ENCODE results near the gene UBE2F. TPM values are rescaled to one million over a fixed set of nuclear protein-coding genes. Genes with fewer than 3 reads are reported as not detected.
"Not testable (repeated sequence)": the region's sequence is repeated elsewhere in the genome, so short reads cannot be mapped to it uniquely, and the experiment has no call there.

UBE2F gene
- total RNA-seq, 1 experiment from 2014 or later = 35.7 TPM

- DNase-seq (ENCODE audit: low spot score) = no peak
These were observed 12.5 kb downstream of the UBE2F start for GRCh38 chr2:237979331-237979730.

DNA sequence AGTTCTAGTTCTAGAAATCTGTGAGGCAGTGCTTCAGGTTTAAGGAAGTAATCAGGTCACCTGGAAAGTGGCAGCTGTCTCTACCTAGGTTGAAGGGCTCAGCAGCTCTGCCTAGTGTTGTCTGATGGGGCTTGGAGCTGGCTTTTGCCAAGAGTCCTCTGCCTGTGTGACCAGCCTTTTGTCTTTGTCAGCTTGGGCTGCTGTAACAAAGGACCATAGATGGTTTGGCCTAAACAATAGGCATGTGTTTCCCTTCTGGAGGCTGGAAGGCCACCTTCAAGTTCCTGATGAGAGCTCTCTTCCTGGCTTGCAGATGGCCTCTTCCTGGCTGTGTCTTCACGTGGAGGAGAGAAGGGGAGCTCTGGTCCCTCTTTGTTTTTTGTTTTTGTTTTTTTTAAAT lies 13.3 kb downstream of the UBE2F start:
- DNase-seq (ENCODE audit: low spot score) = no peak

- no peak for DNase-seq (ENCODE audit: low spot score)
These were observed 13.9 kb downstream of the UBE2F start for GRCh38 chr2:237980751-237981150.

- not testable (repeated sequence) for DNase-seq (ENCODE audit: low spot score)
These were observed 14.8 kb downstream of the UBE2F start for GRCh38 chr2:237981621-237982020.

- DNase-seq (ENCODE audit: low spot score) = no peak
These were observed 15.4 kb downstream of the UBE2F start for GRCh38 chr2:237982039-237982725.

DNA sequence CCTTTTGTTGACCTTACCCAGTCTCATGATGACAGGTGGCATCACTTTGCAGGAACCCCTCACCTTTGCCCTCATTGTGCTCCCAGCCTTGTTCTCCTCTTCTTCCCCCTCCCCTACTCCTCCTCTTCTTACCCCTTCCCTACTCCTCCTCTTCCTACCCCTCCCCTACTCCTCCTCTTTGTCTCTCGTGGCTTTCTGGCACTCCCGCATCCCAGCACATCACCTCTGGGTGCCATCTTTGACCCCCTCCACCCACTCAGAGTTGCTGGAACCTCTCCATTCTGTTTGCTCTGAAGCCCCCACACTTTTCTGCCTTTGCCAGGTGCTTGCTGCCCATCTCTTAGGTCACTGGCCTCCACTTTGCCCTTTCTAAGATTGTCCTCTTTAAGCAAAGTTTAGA lies 17.1 kb downstream of the UBE2F start:
- DNase-seq (ENCODE audit: low spot score) = no peak

- no peak for DNase-seq (ENCODE audit: low spot score)
These were observed 20.5 kb downstream of the UBE2F start for GRCh38 chr2:237987268-237987667.

DNA sequence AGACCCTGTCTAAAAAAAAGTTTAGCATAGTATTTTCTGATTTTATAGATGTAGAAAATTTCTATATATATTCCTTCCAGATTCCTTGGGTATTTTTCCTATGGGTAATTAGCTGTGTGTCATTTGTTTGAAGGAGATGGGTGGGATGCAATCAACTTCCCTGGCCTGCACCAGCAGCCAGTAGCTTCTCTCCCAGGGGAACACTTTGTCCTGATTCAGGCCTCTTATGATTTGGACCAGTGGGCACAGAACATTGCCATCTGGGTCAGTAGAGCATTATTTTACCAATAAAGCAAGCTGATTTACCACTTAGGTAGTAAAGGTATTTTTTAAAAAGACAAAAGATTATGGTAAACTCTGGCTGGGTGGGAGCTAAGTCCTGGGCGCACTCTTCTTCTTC lies 26.9 kb downstream of the UBE2F start:
- DNase-seq (ENCODE audit: low spot score) = no peak

DNA sequence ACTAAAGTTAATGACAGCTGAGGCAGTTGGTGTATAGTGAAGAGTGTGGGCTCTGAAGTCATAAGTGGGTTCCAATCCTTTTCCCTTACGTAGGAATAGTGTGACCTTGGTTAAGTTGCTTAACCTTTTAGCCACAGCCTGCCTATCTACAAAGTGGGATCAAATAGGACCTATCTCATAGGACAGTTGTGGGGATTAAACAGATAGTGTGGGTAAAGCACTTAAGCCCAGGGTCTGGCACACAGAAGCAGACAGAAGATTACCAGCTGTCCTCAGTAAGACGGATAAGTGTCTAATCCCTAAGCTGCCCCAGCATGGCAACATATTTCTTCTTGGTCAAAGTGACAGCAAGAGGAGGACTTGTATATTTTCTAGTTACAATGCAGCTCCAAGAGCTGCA lies 28.2 kb downstream of the UBE2F start:
- DNase-seq (ENCODE audit: low spot score) = no peak

DNA sequence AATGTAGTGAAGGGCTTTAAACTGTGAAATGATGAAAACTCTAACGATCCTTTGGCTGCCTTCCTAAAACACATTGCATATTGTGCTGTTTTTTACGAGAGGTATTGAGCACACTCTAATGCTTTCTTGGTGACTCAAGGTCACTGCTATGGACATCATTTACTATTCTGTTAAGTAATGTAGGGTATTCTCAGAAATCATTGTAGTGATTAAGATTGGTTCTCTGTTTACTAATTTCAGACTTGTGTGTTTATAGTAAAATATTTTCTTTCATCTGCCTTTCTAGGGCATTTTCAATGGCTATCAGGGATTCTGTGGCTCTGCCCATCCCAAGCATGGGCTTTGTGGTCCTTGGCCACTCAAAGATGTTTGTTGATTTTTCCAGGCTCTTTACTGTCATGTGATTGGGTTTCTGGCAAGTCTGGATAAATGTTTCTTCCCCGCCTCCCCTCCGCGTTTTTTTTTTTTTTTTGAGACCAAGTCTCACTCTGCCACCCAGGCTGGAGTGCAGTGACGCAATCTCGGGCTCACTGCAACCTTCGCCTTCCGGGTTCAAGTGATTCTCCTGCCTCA lies 29.3 kb downstream of the UBE2F start:
- DNase-seq (ENCODE audit: low spot score) = no peak

DNA sequence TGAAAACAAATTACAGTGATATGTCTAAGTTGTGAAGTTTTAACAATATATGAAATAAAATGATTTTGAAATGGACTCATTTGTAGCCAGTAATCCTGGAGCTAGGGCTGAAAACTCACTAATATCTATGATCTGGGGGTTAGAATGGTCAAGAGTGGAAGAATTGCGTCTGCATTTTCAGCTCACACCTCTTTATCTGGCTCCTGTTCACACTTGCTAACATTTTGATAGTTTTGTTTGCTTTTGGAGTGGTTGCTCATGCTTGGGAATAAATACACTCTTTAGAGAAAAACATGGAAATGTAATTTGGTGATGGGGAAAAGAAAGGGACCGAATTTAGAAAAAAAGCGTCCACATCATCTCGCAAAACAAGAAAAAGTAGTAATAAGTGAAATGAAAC lies 30.7 kb downstream of the UBE2F start:
- no peak for DNase-seq (ENCODE audit: low spot score)

GRCh38 chr2:237998530-237998929 lies 31.7 kb downstream of the UBE2F start:
- DNase-seq (ENCODE audit: low spot score) = no peak

DNA sequence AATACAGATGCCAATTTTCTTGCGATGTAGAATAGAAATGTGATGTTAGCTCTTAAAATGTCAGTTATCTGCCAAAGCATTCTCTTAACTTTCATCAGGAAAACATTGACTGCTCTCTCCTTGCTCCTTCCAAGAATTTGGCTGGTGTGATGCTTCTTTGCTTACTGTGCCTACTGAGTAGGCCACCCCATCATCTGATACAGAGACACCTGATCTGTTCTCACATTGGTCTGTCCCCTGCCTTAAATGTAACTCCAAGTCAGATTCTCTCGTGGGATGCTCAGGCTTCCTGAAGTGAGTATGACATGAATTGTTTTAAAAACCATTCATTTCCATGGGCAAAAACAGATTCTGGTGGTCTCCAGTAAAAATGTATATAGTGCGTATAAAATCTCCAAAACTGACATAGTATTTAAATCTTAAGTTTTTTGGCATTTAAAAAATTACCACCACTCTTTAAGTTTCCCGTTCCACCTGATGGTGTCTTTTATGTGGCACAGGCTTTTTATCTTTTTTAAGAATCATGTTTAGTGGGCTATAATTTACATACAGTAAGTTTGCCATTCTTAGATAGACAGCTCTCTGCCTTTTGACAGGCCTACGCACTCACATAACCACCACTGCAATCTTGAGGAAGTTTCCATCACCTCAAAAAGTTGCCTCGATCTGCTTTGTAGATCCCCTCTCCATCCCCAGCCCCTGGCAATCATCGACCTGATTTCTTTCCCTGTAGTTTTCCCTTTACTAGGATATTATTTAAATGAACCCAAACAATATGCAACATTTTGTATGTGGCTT lies 36.6 kb downstream of the UBE2F start:
- no peak for DNase-seq (ENCODE audit: low spot score)

DNA sequence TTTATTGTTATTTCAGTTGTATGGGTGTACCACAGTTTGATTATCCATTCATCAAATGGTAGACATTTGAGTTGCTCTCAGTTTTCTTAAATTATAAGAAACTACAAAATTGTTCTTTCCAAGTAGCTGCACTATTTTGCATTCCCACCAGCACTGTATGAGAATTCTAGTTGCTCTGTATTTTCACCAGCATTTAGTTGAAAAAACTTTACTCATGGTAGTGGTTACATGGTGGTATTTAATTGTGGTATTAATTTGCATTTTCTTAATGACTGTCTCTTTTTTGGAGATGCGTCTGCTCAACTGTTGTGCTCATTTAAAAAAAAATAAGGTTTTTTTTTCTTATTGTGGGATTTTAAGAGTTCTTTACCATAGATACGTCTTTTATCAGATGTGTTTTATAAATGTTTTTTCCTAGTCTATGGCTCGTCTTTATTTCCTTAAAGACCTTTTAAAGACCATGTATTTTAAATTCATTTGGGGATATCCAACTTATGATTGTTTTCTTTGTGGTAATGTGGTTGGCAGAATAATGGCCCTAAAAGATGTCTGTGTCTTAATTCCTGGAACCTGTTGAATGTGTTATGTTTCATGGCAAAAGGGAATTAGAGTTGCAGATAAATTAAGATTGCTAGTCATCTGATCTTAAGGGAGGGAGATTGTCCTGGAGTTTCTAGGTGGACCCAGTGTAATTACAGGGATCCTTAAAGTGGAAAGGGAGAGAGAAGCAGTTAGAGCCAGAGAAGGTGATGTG lies 37.4 kb downstream of the UBE2F start:
- DNase-seq (ENCODE audit: low spot score) = no peak

- DNase-seq (ENCODE audit: low spot score) = no peak
These were observed 38.7 kb downstream of the UBE2F start for GRCh38 chr2:238005528-238005927.

GRCh38 chr2:238006510-238006909 lies 39.7 kb downstream of the UBE2F start:
- no peak for DNase-seq (ENCODE audit: low spot score)

DNA sequence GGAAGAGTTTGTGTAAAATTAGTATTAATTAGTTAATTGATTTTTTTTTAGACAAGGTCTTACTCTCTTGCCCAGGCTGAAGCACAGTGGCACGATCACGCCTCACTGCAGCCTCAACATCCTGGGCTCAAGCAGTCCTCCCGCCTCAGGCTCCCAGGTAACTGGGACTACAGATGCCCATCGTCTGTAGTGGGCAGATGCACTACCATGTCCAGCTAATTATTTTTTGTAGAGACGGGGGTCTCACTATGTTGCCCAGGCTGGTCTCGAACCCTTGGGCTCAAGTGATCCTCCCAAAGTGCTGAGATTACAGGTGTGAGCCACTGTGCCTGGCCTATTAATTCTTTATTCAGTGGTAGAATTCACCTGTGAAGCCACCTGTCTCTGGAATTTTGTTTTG lies 41.1 kb downstream of the UBE2F start:
- no peak for DNase-seq (ENCODE audit: low spot score)

GRCh38 chr2:238009563-238009962 lies 42.7 kb downstream of the UBE2F start:
- no peak for DNase-seq (ENCODE audit: low spot score)

- DNase-seq (ENCODE audit: low spot score) = no peak
These were observed 43.8 kb downstream of the UBE2F start for GRCh38 chr2:238010572-238010971.

DNA sequence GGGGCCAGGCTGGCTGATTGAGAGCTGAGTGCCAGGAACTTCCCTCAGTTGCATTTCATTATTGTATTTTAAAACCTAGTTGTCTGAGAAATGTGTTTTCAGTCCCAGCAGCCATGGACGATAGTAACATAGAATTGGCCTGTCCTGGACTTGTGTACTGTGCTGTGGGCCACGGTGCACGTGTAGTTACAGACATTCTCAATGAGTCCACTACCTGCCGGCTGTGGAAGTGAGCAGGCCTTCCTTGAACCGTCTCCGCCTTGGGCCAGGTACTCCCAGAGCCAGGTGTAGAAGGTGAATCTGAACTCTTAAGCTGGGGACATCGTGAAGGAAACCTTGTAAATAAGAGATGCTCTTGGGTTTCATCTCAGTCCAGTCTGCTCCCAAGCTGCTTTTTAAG lies 47.0 kb downstream of the UBE2F start:
- DNase-seq (ENCODE audit: low spot score) = no peak

- DNase-seq (ENCODE audit: low spot score) = no peak
These were observed 48.9 kb downstream of the UBE2F start for GRCh38 chr2:238015705-238016104.

- no peak for DNase-seq (ENCODE audit: low spot score)
These were observed 49.7 kb downstream of the UBE2F start for GRCh38 chr2:238016526-238016925.

Measured in HT-29 (cell line).